H4 (cell line): ENCODE measurements around the gene NOTCH4. TPM values are rescaled to one million over a fixed set of nuclear protein-coding genes. Genes with fewer than 3 reads are reported as not detected.

Source experiments
- DNase-seq: peaks from one replicate; pipeline ENCODE4 v3.0.0-alpha.2; 2015; ENCODE audit warnings: low spot score
- total RNA-seq: library from RNA; depleted of rRNA; stranded (reverse); fragments of >200 nt; shearing (Covaris generic); gene quantifications from 2 replicates; pipeline ENCODE4 v1.2.3, GENCODE V29; 2014

NOTCH4 gene
- total RNA-seq, 1 experiment from 2014 or later, result 0.43 TPM

- no peak for DNase-seq
These were observed 57.3 kb downstream of the NOTCH4 start for GRCh38 chr6:32166411-32167061.

- DNase-seq, result no peak
These were observed 59.6 kb downstream of the NOTCH4 start, which contains the start of gene EGFL8 for GRCh38 chr6:32164295-32164694. TSS of gene EGFL8 (plus strand) at chr6:32164595. CDS start at chr6:32166166, 1,571 bp downstream.

- no peak for DNase-seq
These were observed 60.2 kb downstream of the NOTCH4 start for GRCh38 chr6:32163559-32164258.

GRCh38 chr6:32158052-32158451 lies 65.8 kb downstream of the NOTCH4 start:
- no peak for DNase-seq

GRCh38 chr6:32156891-32157290 lies 67.0 kb downstream of the NOTCH4 start:
- DNase-seq, result no peak

- DNase-seq, result peak; percentile 76
These were observed 69.2 kb downstream of the NOTCH4 start for GRCh38 chr6:32154514-32155161.

GRCh38 chr6:32153564-32154513 lies 70.0 kb downstream of the NOTCH4 start, which contains the start of gene PPT2:
TSS of gene PPT2 (plus strand) at chr6:32154141. CDS start at chr6:32154595, 454 bp downstream.
- DNase-seq, result peak; percentile 90

GRCh38 chr6:32152769-32153563 lies 70.9 kb downstream of the NOTCH4 start:
- peak; percentile 32 for DNase-seq

GRCh38 chr6:32151863-32152768 lies 71.8 kb downstream of the NOTCH4 start, which contains the start of gene PRRT1:
TSS of gene PRRT1 (minus strand) at chr6:32151939. CDS start at chr6:32151827, 112 bp downstream.
- no peak for DNase-seq

- no peak for DNase-seq
These were observed 72.5 kb downstream of the NOTCH4 start for GRCh38 chr6:32151181-32151862.

- no peak for DNase-seq
These were observed 73.7 kb downstream of the NOTCH4 start for GRCh38 chr6:32149932-32150870.

- no peak for DNase-seq
These were observed 74.6 kb downstream of the NOTCH4 start for GRCh38 chr6:32149092-32149755.

- no peak for DNase-seq
These were observed 75.4 kb downstream of the NOTCH4 start for GRCh38 chr6:32148289-32149091.

GRCh38 chr6:32147401-32148132 lies 76.3 kb downstream of the NOTCH4 start:
- no peak for DNase-seq

GRCh38 chr6:32146687-32147086 lies 77.2 kb downstream of the NOTCH4 start:
- DNase-seq, result no peak

GRCh38 chr6:32146287-32146686 lies 77.6 kb downstream of the NOTCH4 start:
- no peak for DNase-seq
